ENCODE data around the gene SYT7.

GRCh38 chr11:61569701-61570100, 11.2 kb downstream of the SYT7 start:
- TF ChIP-seq POLR2AphosphoS5 (IDR thresholded peaks at IDR 0.05; ENCODE audit: low read depth, low read length) (no peak), POLR2A (IDR thresholded peaks at IDR 0.05; ENCODE audit: low read depth, low read length) (no peak), TAF1 (IDR thresholded peaks at IDR 0.05; ENCODE audit: borderline replicate concordance, low read depth, low read length) (no peak)

Measured in GM12892 (cell line).